Measurements from ENCODE around the gene CCDC40.

- TF ChIP-seq EZH2 (IDR thresholded peaks at IDR 0.05; ENCODE audit: low read length, missing control alignments) = no peak
- TF ChIP-seq CTCF (conservative IDR thresholded peaks at IDR 0.05 in 1 of 2, IDR thresholded peaks at IDR 0.05 in 1 of 2; ENCODE audit: low read depth in 1 of 2, low read length in 2 of 2) = no peak
Measured at GRCh38 chr17:80138856-80139426, 102.5 kb downstream of the CCDC40 start.

All from fibroblast of lung (primary cell).